Esophagus (tissue), 2 donors: ENCODE results near the gene FAM210B. TPM values are rescaled to one million over a fixed set of nuclear protein-coding genes. Genes with fewer than 3 reads are reported as not detected.
"Not testable (repeated sequence)": the region's sequence is repeated elsewhere in the genome, so short reads cannot be mapped to it uniquely, and the experiment has no call there.

ENCODE experiments used
- H3K27ac ChIP-seq, 2 donors: one replicate each; pipeline ENCODE4 v1.5.1; 2013; ENCODE audit warnings: low read depth in 2 of 2, mild to moderate bottlenecking in 2 of 2, inconsistent platforms in 1 of 2, low read length in 1 of 2, moderate library complexity in 1 of 2
- H3K27me3 ChIP-seq, 2 donors: one replicate each; pipeline ENCODE4 v1.6.1; 2013; ENCODE audit warnings: low read length in 2 of 2, control low read depth in 1 of 2, mild to moderate bottlenecking in 1 of 2; ENCODE audit not compliant: insufficient read depth in 2 of 2, control insufficient read depth in 1 of 2
- H3K36me3 ChIP-seq, 2 donors: one replicate each; pipeline ENCODE4 v1.6.1; 2013; ENCODE audit warnings: low read length in 1 of 2; ENCODE audit not compliant: control insufficient read depth in 2 of 2, insufficient read depth in 2 of 2
- H3K4me1 ChIP-seq, 2 donors: one replicate each; pipeline ENCODE4 v1.6.1; 2013; ENCODE audit warnings: low read length in 1 of 2; ENCODE audit not compliant: control insufficient read depth in 2 of 2, insufficient read depth in 2 of 2
- H3K4me3 ChIP-seq, 2 donors: one replicate each; pipeline ENCODE4 v1.5.1; 2013; ENCODE audit warnings: low read length in 2 of 2, mild to moderate bottlenecking in 2 of 2, low read depth in 1 of 2, moderate library complexity in 1 of 2
- H3K9me3 ChIP-seq, 2 donors: one replicate each; pipeline ENCODE4 v1.6.1; 2013; ENCODE audit warnings: mild to moderate bottlenecking in 2 of 2, low read depth in 1 of 2, low read length in 1 of 2, moderate library complexity in 1 of 2; ENCODE audit not compliant: control insufficient read depth in 2 of 2, insufficient read depth in 1 of 2
- WGBS, 2 donors: extraction: QIAGEN DNeasy Blood & Tissue Kit; methylation state at CpG; one replicate each; pipeline ENCODE4 v1.1.7; 2013; 5-methylcytosine and 5-hydroxymethylcytosine counted together
- polyA plus RNA-seq, 2 donors: library from polyadenylated mRNA; stranded (reverse); fragments of 200-250 nt; gene quantifications; one replicate each; pipeline ENCODE4 v1.2.3, GENCODE V29; 2013
- donor health status: healthy with polysubstance abuse.
- donor health status: Bipolar disorder and iron deficiency.

The FAM210B gene
- polyA plus RNA-seq = 10 to 100 TPM; 13.9 to 22.6 TPM

- no peaks in the 10 kb centered on the region for H3K27me3 ChIP-seq
- H3K36me3 ChIP-seq = no peaks in the 10 kb centered on the region
- 0 to 1% methylated on average over 37 to 63 of the region's 63 CpGs for WGBS, 2 donors
- no peaks in the 10 kb centered on the region for H3K9me3 ChIP-seq
- H3K4me1 ChIP-seq = peaks cover 7 to 8% of the 10 kb centered on the region in 2 donors
- H3K4me3 ChIP-seq = peak within 1 kb of the TSS; percentile 83 to 92
- H3K27ac ChIP-seq = peak within 1 kb of the TSS; percentile 78 to 90
Observed at GRCh38 chr20:56358600-56359211, at the start of gene FAM210B. Gene FAM210B, plus strand, starts transcription at chr20:56358974. Its CDS starts 32 bp downstream, at chr20:56359006.

- Histone ChIP-seq H3K4me3 (no peak overlapping the region), H3K9me3 (no peaks in the 10 kb centered on the region), H3K36me3 (no peaks in the 10 kb centered on the region), H3K4me1 (no peaks in the 10 kb centered on the region), H3K27me3 (no peaks in the 10 kb centered on the region), H3K27ac (no peak overlapping the region)
- WGBS, 2 donors = 77 to 79% methylated on average over 8 of the region's 8 CpGs
Observed at GRCh38 chr20:56316051-56316450, 42.7 kb upstream of the FAM210B start.

- no peaks in the 10 kb centered on the region for H3K36me3 ChIP-seq
- no peaks in the 10 kb centered on the region for H3K27me3 ChIP-seq
- no peak overlapping the region for H3K27ac ChIP-seq
- no peak overlapping the region for H3K4me3 ChIP-seq
- no peaks in the 10 kb centered on the region for H3K9me3 ChIP-seq
- 69 to 70% methylated on average over 3 of the region's 3 CpGs for WGBS, 2 donors
- H3K4me1 ChIP-seq = no peaks in the 10 kb centered on the region
Observed at GRCh38 chr20:56316483-56316882, 42.3 kb upstream of the FAM210B start.

- Histone ChIP-seq H3K9me3 (no peaks in the 10 kb centered on the region), H3K36me3 (no peaks in the 10 kb centered on the region), H3K27me3 (peaks cover 0 to 3% of the 10 kb centered on the region in 2 donors), H3K4me1 (no peaks in the 10 kb centered on the region), H3K4me3 (no peak overlapping the region), H3K27ac (no peak overlapping the region)
- WGBS, 2 donors = 38 to 39% methylated on average over 4 of the region's 4 CpGs
Observed at GRCh38 chr20:56322681-56323080, 36.1 kb upstream of the FAM210B start.

GRCh38 chr20:56323206-56323605 lies 35.6 kb upstream of the FAM210B start:
- no peaks in the 10 kb centered on the region for H3K4me1 ChIP-seq
- peaks cover 0 to 3% of the 10 kb centered on the region in 2 donors for H3K27me3 ChIP-seq
- no peaks in the 10 kb centered on the region for H3K9me3 ChIP-seq
- no peak overlapping the region for H3K27ac ChIP-seq
- H3K36me3 ChIP-seq = no peaks in the 10 kb centered on the region
- no peak overlapping the region for H3K4me3 ChIP-seq
- WGBS, 2 donors = 37 to 46% methylated on average over 2 of the region's 2 CpGs

- 56 to 66% methylated on average over 6 of the region's 6 CpGs for WGBS, 2 donors
- Histone ChIP-seq H3K36me3 (no peaks in the 10 kb centered on the region), H3K4me1 (no peaks in the 10 kb centered on the region), H3K27ac (no peak overlapping the region), H3K4me3 (no peak overlapping the region), H3K27me3 (peaks cover 0 to 3% of the 10 kb centered on the region in 2 donors), H3K9me3 (no peaks in the 10 kb centered on the region)
Observed at GRCh38 chr20:56323656-56324055, 35.1 kb upstream of the FAM210B start.

GRCh38 chr20:56324806-56325205 lies 34.0 kb upstream of the FAM210B start:
- Histone ChIP-seq H3K27me3 (peaks cover 0 to 3% of the 10 kb centered on the region in 2 donors), H3K9me3 (no peaks in the 10 kb centered on the region), H3K36me3 (no peaks in the 10 kb centered on the region), H3K4me3 (no peak overlapping the region), H3K27ac (no peak overlapping the region), H3K4me1 (no peaks in the 10 kb centered on the region)

- no peak overlapping the region for H3K4me3 ChIP-seq
- no peaks in the 10 kb centered on the region for H3K36me3 ChIP-seq
- H3K27me3 ChIP-seq = peaks cover 0 to 3% of the 10 kb centered on the region in 2 donors
- H3K9me3 ChIP-seq = no peaks in the 10 kb centered on the region
- H3K27ac ChIP-seq = no peak overlapping the region
- H3K4me1 ChIP-seq = no peaks in the 10 kb centered on the region
- 34 to 36% methylated on average over 5 of the region's 5 CpGs for WGBS, 2 donors
Observed at GRCh38 chr20:56328861-56329260, 29.9 kb upstream of the FAM210B start.

- not testable (repeated sequence) for H3K36me3 ChIP-seq, H3K4me3 ChIP-seq, H3K27me3 ChIP-seq, H3K9me3 ChIP-seq, H3K4me1 ChIP-seq, H3K27ac ChIP-seq
- 76 to 77% methylated on average over 8 of the region's 8 CpGs for WGBS, 2 donors
Observed at GRCh38 chr20:56336709-56337108, 22.1 kb upstream of the FAM210B start.

- 77 to 83% methylated on average over 3 of the region's 3 CpGs for WGBS, 2 donors
- Histone ChIP-seq H3K27me3 (peaks cover 0 to 8% of the 10 kb centered on the region in 2 donors), H3K4me3 (no peak overlapping the region)
Observed at GRCh38 chr20:56342783-56343182, 16.0 kb upstream of the FAM210B start.

More at GRCh38 chr20:56342783-56343182, 16.0 kb upstream of the FAM210B start:
- Histone ChIP-seq H3K36me3 (no peaks in the 10 kb centered on the region), H3K4me1 (peaks cover 4 to 6% of the 10 kb centered on the region in 2 donors), H3K27ac (no peak overlapping the region), H3K9me3 (no peaks in the 10 kb centered on the region)
